Spinal cord (tissue), 10 donors: ENCODE measurements around the gene CAVIN2. TPM values are rescaled to one million over a fixed set of nuclear protein-coding genes. Genes with fewer than 3 reads are reported as not detected.

ENCODE experiments used
- DNase-seq, 6 donors: peaks; one replicate each; pipeline versions ENCODE4 v3.0.0 to v3.0.0-alpha.2; 2013 to 2015; ENCODE audit warnings: low spot score in 6 of 6, low read depth in 4 of 6
- H3K27ac ChIP-seq: one replicate; pipeline ENCODE4 v1.5.1; 2013; ENCODE audit warnings: low read depth, low read length, control low read depth
- H3K27me3 ChIP-seq: one replicate; pipeline ENCODE4 v1.6.1; 2013; ENCODE audit warnings: low read length; ENCODE audit not compliant: control insufficient read depth, insufficient read depth
- H3K36me3 ChIP-seq: one replicate; pipeline ENCODE4 v1.6.1; 2013; ENCODE audit warnings: low read length; ENCODE audit not compliant: control insufficient read depth, insufficient read depth
- H3K4me1 ChIP-seq: one replicate; pipeline ENCODE4 v1.6.1; 2013; ENCODE audit warnings: low read length; ENCODE audit not compliant: control insufficient read depth, insufficient read depth
- H3K4me3 ChIP-seq: one replicate; pipeline ENCODE4 v1.5.1; 2013; ENCODE audit warnings: low read depth, low read length, control low read depth
- H3K9me3 ChIP-seq: one replicate; pipeline ENCODE4 v1.6.1; 2013; ENCODE audit warnings: low read length; ENCODE audit not compliant: control insufficient read depth, insufficient read depth
- WGBS: methylation state at CpG from one replicate; pipeline ENCODE4 v1.1.5; 2013; ENCODE audit warnings: missing lambda C conversion rate; ENCODE audit not compliant: insufficient coverage; 5-methylcytosine and 5-hydroxymethylcytosine counted together
- long read RNA-seq, 4 donors: transcript quantifications; one replicate each; lab custom pipeline, GENCODE V29; 2026
- polyA plus RNA-seq, 2 donors: library from polyadenylated mRNA; unstranded; fragments of 120-200 nt; gene quantifications; one replicate each; pipeline ENCODE4 v1.2.1, GENCODE V29; 2013; ENCODE audit not compliant: insufficient read length in 2 of 2
- total RNA-seq, 2 donors: library from RNA; depleted of rRNA in 1 of 2; stranded (reverse); fragments of 120-200 nt in 1 of 2; fragments of >200 nt in 1 of 2; gene quantifications; one replicate each; pipeline versions ENCODE4 v1.2.3 to v1.2.4, GENCODE V29; 2013 to 2014
- donor health status: healthy.

The CAVIN2 gene, protein sequence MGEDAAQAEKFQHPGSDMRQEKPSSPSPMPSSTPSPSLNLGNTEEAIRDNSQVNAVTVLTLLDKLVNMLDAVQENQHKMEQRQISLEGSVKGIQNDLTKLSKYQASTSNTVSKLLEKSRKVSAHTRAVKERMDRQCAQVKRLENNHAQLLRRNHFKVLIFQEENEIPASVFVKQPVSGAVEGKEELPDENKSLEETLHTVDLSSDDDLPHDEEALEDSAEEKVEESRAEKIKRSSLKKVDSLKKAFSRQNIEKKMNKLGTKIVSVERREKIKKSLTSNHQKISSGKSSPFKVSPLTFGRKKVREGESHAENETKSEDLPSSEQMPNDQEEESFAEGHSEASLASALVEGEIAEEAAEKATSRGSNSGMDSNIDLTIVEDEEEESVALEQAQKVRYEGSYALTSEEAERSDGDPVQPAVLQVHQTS
- total RNA-seq (10 to 100 TPM; 26.6 to 82.2 TPM), polyA plus RNA-seq (10 to 100 TPM; 10.1 to 15.1 TPM)
- long read RNA-seq, donor 1, transcript CAVIN2-201 (2 exons, 3,229 nt): major isoform, 6 of 6 reads
- long read RNA-seq, donor 1, partial matches to known transcripts: 0 of 6 reads
- long read RNA-seq, donor 1, other reads (novel, unspliced or antisense): 0 of 6 reads
- long read RNA-seq, donor 2, partial matches to known transcripts: 0 of 3 reads
- long read RNA-seq, donor 2, other reads (novel, unspliced or antisense): 0 of 3 reads
- long read RNA-seq, donor 3, partial matches to known transcripts: 0 of 3 reads
- long read RNA-seq, donor 3, other reads (novel, unspliced or antisense): 0 of 3 reads
- long read RNA-seq, donor 4, transcript CAVIN2-201 (2 exons, 3,229 nt): major isoform, 55 of 55 reads
- long read RNA-seq, donor 4, partial matches to known transcripts: 0 of 55 reads
- long read RNA-seq, donor 4, other reads (novel, unspliced or antisense): 0 of 55 reads

DNA sequence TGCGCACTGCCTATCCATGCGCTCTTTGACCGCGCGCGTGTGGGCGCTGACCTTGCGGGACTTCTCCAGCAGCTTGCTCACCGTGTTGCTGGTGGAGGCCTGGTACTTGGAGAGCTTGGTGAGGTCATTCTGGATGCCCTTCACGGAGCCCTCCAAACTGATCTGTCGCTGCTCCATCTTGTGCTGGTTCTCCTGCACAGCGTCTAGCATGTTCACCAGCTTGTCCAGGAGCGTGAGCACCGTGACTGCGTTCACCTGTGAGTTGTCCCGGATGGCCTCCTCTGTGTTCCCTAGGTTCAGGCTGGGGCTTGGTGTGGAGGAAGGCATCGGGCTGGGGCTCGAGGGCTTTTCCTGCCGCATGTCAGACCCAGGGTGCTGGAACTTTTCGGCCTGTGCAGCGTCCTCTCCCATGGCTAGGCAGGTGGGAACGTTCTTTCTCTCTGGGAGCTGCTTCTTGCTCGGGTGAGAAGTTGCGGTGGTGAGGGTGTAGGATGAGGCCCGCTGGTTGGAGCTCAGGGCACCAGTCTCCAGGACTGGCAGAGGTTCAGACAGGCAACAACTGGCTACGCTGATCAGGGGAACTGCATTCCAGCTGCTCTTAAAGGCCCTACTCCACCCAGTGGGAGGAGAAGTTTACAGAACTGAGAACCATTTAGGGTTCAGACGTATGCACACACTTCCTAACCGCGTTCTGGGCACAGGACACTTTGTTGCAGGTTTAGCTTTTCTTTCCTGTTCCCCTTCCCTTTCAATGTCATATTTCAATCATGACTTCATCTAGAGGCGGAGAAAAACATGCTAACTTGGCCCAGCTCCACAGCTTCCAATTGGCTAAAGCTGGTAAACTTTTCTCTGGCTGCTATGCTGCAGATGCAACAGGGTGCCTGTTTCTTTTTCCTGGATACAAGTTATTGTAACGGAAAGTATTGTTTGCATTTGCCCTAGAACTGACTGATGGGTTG lies at the start of gene CAVIN2:
TSS of gene CAVIN2 (minus strand) at position 574 of the 962 bp plus-strand sequence. CDS start at position 411, 163 bp downstream.
- Histone ChIP-seq H3K4me3 (peak within 1 kb of the TSS; percentile 49), H3K9me3 (no peaks in the 10 kb centered on the region), H3K27ac (peak within 1 kb of the TSS; percentile 84), H3K4me1 (peaks cover 15% of the 10 kb centered on the region), H3K27me3 (no peaks in the 10 kb centered on the region), H3K36me3 (no peaks in the 10 kb centered on the region)
- 84% methylated on average over 29 of the region's 31 CpGs for WGBS
- DNase-seq: peak in 1 of 6 donors; percentile 78

DNA sequence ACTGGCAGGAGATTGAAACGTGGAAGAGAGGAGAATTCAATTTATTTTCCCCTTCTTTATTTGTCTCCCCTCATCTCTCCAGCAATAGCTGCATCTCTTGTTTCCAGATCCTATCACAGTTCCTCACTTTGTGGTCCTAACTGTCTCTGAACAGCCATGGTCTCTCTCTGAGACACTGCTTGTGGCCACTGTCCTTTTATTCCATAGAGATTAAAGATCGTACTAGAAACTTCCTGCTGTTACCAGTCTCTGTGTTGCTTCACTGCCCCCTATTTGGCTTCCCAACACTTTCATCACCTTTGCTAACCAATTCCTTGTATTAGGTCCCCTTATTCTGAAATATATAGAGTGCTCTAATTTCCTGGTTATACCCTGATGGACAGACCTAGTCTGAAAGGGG lies 48.9 kb upstream of the CAVIN2 start:
- no CpG with 5 or more reads among the region's 2 CpGs for WGBS
- Histone ChIP-seq H3K27ac (no peak overlapping the region), H3K4me3 (no peak overlapping the region), H3K27me3 (no peaks in the 10 kb centered on the region), H3K9me3 (peaks cover 2% of the 10 kb centered on the region), H3K36me3 (no peaks in the 10 kb centered on the region), H3K4me1 (no peaks in the 10 kb centered on the region)
- no peak for DNase-seq

DNA sequence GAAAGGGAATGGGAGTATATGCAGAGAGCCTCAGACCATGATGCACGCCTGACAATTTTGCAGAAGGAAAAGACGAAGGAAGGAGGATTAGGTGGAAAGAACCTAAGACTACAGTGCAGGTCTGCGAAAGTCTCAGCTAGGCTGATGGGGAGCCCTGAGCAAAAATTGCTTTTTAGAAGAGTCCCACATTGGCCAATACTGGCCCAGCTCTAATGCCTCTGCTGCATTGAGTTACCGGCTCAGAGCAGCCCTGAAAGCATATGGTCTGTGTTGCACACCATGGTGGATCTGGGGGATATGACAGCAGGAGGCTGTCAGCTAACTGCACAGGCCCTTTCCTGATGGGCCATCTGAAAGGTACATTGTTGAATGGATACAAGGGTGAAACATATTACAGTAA lies 48.3 kb upstream of the CAVIN2 start:
- H3K36me3 ChIP-seq: no peaks in the 10 kb centered on the region
- no peak overlapping the region for H3K4me3 ChIP-seq
- peaks cover 2% of the 10 kb centered on the region for H3K9me3 ChIP-seq
- WGBS: 94% methylated on average over 4 of the region's 4 CpGs
- DNase-seq: no peak
- H3K27me3 ChIP-seq: no peaks in the 10 kb centered on the region
- no peaks in the 10 kb centered on the region for H3K4me1 ChIP-seq
- H3K27ac ChIP-seq: no peak overlapping the region

DNA sequence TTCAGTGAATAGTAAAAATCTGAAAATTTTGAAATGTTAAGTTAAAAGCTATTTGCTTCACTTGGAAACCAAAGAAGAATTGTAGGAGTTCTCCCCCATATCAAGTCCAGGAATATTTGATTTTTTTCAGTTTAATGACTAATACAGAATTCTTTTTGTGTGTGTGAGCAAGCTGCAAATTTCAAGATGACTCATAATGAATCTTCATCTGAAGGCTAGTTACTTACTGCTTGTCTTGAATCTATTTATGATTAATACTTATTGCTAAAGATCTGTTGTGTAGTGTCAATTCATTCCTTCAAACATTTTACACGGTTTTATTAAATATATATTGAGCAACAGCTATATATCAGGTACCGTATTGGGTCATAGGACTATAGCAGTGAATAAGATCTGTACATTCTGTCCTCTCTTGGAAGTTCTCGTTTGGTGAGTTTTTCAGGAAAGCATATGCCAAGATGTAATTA lies 47.8 kb upstream of the CAVIN2 start:
- Histone ChIP-seq H3K4me3 (no peak overlapping the region), H3K27me3 (no peaks in the 10 kb centered on the region), H3K4me1 (no peaks in the 10 kb centered on the region), H3K9me3 (peaks cover 2% of the 10 kb centered on the region), H3K27ac (no peak overlapping the region), H3K36me3 (no peaks in the 10 kb centered on the region)
- WGBS: 100% methylated on average over 1 of the region's 3 CpGs
- no peak for DNase-seq

DNA sequence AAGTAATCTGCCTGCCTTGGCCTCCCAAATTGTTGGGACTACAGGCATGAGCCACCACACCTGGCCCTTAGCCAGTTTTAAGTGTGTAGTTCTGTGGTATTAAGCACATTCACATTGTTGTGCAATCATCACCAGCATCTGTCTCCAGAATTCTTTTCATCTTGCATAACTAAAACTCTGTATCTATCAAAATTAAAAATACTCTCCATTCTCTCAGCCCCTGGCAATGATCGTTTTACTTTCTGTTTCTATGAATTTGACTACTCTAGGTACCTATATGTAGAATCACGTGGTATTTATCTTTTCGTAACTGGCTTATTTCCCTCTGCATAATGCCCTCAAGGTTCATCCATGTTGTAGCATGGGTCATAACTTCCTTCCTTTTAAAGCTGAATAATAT lies 45.5 kb upstream of the CAVIN2 start:
- no peak for DNase-seq
- no peaks in the 10 kb centered on the region for H3K36me3 ChIP-seq
- H3K9me3 ChIP-seq: peaks cover 2% of the 10 kb centered on the region
- no peak overlapping the region for H3K4me3 ChIP-seq
- H3K27ac ChIP-seq: no peak overlapping the region
- H3K4me1 ChIP-seq: no peaks in the 10 kb centered on the region
- no CpG with 5 or more reads among the region's 3 CpGs for WGBS
- no peaks in the 10 kb centered on the region for H3K27me3 ChIP-seq

DNA sequence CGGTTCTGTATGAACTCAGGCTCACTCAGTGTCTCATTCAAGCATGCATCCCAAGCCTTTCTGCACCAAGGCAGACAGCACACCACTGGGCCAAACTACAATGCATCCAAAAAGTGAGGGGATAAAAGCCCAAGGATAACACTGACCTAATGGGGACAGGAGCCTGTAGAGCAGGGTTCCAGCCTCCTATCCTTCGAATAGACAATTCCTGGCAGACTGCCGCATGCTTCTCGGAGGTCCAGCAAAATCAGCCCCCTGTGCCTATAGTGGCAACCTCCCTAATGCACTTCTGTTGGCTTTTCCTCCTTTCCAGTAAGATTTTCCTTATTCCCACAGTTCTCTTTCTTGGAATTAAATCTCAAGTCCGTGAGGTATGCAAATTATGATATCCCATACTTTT lies 44.8 kb upstream of the CAVIN2 start:
- no peak for DNase-seq
- H3K27me3 ChIP-seq: no peaks in the 10 kb centered on the region
- 100% methylated on average over 3 of the region's 5 CpGs for WGBS
- H3K9me3 ChIP-seq: peaks cover 2% of the 10 kb centered on the region
- no peaks in the 10 kb centered on the region for H3K36me3 ChIP-seq
- no peak overlapping the region for H3K27ac ChIP-seq
- H3K4me1 ChIP-seq: no peaks in the 10 kb centered on the region
- H3K4me3 ChIP-seq: no peak overlapping the region

DNA sequence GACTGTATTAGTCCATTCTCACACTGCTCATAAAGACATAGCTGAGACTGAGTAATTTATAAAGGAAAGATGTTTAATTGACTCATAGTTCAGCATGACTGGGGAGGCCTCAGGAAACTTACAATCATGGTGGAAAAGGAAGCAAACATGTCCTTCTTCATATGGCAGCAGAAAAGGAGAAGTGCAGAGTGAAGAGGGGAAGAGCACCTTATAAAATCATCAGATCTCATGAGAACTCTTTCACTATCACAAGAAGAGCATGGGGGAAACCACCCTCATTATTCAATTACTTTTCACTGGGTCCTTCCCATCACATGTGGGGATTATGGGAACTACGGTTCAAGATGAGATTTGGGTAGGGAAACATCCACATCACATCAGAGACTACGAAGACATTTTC lies 43.0 kb upstream of the CAVIN2 start:
- H3K27ac ChIP-seq: no peak overlapping the region
- peaks cover 2% of the 10 kb centered on the region for H3K9me3 ChIP-seq
- no CpG with 5 or more reads among the region's 2 CpGs for WGBS
- no peak overlapping the region for H3K4me3 ChIP-seq
- no peaks in the 10 kb centered on the region for H3K36me3 ChIP-seq
- H3K27me3 ChIP-seq: no peaks in the 10 kb centered on the region
- DNase-seq: no peak
- H3K4me1 ChIP-seq: no peaks in the 10 kb centered on the region

DNA sequence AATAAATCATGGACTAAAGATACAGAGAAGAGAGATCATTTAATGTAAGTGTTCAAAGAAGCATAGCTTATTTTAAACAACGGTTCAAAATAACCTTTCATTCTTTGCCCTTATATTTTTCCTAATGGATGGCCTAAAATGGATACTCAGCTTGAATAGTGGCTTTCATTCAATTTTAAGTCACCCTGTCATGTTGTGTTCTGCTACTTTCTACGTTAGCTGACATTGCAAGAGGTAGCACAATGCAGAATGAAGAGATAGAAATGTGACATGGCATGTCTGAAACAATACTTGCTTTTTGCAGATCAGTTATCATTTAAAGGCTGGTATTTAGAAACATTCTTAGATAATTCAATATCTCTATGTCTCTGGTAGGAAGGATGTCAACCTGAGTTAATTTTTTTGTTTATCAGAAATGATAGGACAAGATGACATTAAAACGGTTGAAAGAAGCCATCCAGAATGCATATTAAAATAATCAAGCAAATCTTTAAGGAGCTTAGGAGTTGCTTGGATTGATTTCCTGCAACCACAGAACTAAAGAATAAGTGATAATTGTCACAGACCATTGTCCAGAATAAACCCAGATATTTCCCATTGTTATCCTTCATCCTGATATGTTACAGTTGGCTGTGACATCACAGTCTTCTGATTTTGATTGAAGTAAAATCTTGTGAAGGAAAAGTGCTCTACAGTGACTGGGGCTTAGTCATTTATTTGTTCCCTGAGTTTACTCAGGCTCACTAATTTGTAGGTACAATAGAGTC lies 41.7 kb upstream of the CAVIN2 start:
- Histone ChIP-seq H3K36me3 (no peaks in the 10 kb centered on the region), H3K9me3 (peaks cover 2% of the 10 kb centered on the region), H3K4me3 (no peak overlapping the region), H3K27me3 (no peaks in the 10 kb centered on the region), H3K4me1 (no peaks in the 10 kb centered on the region), H3K27ac (no peak overlapping the region)
- DNase-seq: no peak
- no CpG with 5 or more reads among the region's 3 CpGs for WGBS
